Stimulated activated naive CD8-positive, alpha-beta T cell treated with anti-CD3 and anti-CD28 coated beads, Interleukin-15, Interleukin-2, amounts not matched to agents 100 ng/mL and 50 ng/mL, for 24 hours (primary cell): ENCODE measurements around the gene RHOD.
A peak's percentile ranks its signal among the peaks of the same experiment; 100 is the strongest.

Experiments used
- H3K27ac Mint-ChIP-seq: one replicate; pipeline ENCODE4 v1.8.0; 2021; ENCODE audit warnings: mild to moderate bottlenecking, mixed read lengths
- H3K27me3 Mint-ChIP-seq: one replicate; pipeline ENCODE4 v1.8.0; 2021; ENCODE audit warnings: mixed read lengths
- H3K36me3 Mint-ChIP-seq: one replicate; pipeline ENCODE4 v1.8.0; 2021; ENCODE audit warnings: low read depth, mixed read lengths
- H3K4me1 Mint-ChIP-seq: one replicate; pipeline ENCODE4 v1.8.0; 2021; ENCODE audit warnings: low read depth, mixed read lengths
- H3K4me3 Mint-ChIP-seq: one replicate; pipeline ENCODE4 v1.8.0; 2021; ENCODE audit warnings: mild to moderate bottlenecking, mixed read lengths
- H3K9me3 Mint-ChIP-seq: one replicate; pipeline ENCODE4 v1.8.0; 2021; ENCODE audit warnings: mixed read lengths

RHOD gene

GRCh38 chr11:67066333-67066709 is 9.7 kb downstream of the RHOD start:
- no peaks in the 10 kb centered on the region for H3K4me1 Mint-ChIP-seq
- H3K27me3 Mint-ChIP-seq, result no peaks in the 10 kb centered on the region
- H3K27ac Mint-ChIP-seq, result no peak overlapping the region
- H3K4me3 Mint-ChIP-seq, result no peak overlapping the region
- H3K9me3 Mint-ChIP-seq, result no peaks in the 10 kb centered on the region
- no peaks in the 10 kb centered on the region for H3K36me3 Mint-ChIP-seq

- H3K9me3 Mint-ChIP-seq, result no peaks in the 10 kb centered on the region
- no peaks in the 10 kb centered on the region for H3K4me1 Mint-ChIP-seq
- H3K27ac Mint-ChIP-seq, result no peak overlapping the region
- no peaks in the 10 kb centered on the region for H3K36me3 Mint-ChIP-seq
- peaks cover 3% of the 10 kb centered on the region for H3K27me3 Mint-ChIP-seq
- no peak overlapping the region for H3K4me3 Mint-ChIP-seq
These were observed 15.0 kb downstream of the RHOD start for GRCh38 chr11:67071420-67072284.

GRCh38 chr11:67072295-67072694 is 15.6 kb downstream of the RHOD start:
- no peak overlapping the region for H3K27ac Mint-ChIP-seq

DNA sequence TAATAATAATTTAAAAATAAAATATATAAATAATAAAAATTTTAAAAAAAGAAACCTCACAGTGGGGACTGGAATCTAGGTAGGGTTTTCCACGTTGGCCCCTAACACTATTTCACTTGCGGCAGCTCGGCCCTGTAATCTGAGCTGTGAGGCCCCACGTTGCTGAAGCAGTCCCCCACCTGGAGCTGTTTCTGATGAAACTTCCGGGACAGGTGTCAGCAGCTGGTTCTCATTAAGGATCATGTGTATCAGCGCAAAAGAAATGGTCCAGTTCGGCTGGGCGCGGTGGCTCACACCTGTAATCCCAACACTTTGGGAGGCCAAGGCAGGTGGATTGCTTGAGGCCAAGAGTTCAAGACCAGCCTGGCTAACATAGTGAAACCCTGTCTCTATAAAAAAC is 17.3 kb downstream of the RHOD start:
- Mint-ChIP-seq H3K9me3 (no peaks in the 10 kb centered on the region), H3K4me1 (peaks cover 9% of the 10 kb centered on the region), H3K36me3 (no peaks in the 10 kb centered on the region), H3K27me3 (peaks cover 3% of the 10 kb centered on the region), H3K27ac (no peak overlapping the region), H3K4me3 (no peak overlapping the region)

More at GRCh38 chr11:67072295-67072694, 15.6 kb downstream of the RHOD start:
- Mint-ChIP-seq H3K27me3 (peaks cover 3% of the 10 kb centered on the region), H3K36me3 (no peaks in the 10 kb centered on the region), H3K9me3 (no peaks in the 10 kb centered on the region), H3K4me1 (no peaks in the 10 kb centered on the region), H3K4me3 (no peak overlapping the region)

- Mint-ChIP-seq H3K27ac (no peak overlapping the region), H3K4me1 (peaks cover 14% of the 10 kb centered on the region), H3K4me3 (no peak overlapping the region), H3K27me3 (peaks cover 3% of the 10 kb centered on the region), H3K9me3 (no peaks in the 10 kb centered on the region), H3K36me3 (no peaks in the 10 kb centered on the region)
These were observed 19.6 kb downstream of the RHOD start for GRCh38 chr11:67076202-67076601.

- Mint-ChIP-seq H3K27me3 (peaks cover 15% of the 10 kb centered on the region), H3K27ac (peak overlapping the region; percentile 28), H3K4me1 (peaks cover 24% of the 10 kb centered on the region), H3K4me3 (peak overlapping the region; percentile 20), H3K36me3 (no peaks in the 10 kb centered on the region), H3K9me3 (no peaks in the 10 kb centered on the region)
These were observed 22.5 kb downstream of the RHOD start for GRCh38 chr11:67079065-67079705.

DNA sequence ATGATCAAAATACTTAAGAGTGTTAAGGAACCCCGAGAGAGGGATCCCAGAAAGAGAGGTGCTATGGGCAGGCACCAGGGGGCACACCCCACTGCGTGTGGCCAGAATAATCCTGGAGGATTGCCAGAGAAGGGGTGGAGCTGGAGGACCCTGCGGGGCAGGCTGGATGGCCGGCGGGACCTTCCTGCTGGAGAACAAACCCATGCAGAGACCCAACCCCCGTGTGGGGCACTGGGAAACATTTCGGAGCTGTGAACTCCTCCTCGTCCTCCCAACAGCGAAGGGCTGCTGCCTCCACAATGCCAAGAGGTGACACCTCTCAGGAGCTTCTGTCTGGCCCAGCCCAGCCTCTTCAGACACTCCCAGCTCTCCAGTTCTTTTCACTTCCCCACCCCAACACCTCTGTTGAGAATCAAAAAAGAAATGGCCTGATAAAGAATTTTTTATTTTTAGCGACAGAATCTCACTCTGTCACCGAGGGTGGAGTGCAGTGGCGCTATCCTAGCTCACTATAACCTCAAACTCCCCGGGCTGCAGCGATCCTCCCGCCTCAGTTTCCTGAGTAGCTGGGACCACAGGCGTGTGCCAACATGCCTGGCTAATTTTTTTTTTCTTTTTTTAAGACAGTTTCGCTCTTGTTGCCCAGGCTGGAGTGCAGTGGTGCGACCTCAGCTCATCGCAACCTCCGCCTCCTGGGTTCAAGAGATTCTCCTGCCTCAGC is 25.6 kb downstream of the RHOD start:
- H3K27ac Mint-ChIP-seq, result no peak overlapping the region
- peaks cover 12% of the 10 kb centered on the region for H3K27me3 Mint-ChIP-seq
- no peaks in the 10 kb centered on the region for H3K9me3 Mint-ChIP-seq
- peak overlapping the region; percentile 31 for H3K4me3 Mint-ChIP-seq
- H3K4me1 Mint-ChIP-seq, result peaks cover 24% of the 10 kb centered on the region
- H3K36me3 Mint-ChIP-seq, result no peaks in the 10 kb centered on the region

DNA sequence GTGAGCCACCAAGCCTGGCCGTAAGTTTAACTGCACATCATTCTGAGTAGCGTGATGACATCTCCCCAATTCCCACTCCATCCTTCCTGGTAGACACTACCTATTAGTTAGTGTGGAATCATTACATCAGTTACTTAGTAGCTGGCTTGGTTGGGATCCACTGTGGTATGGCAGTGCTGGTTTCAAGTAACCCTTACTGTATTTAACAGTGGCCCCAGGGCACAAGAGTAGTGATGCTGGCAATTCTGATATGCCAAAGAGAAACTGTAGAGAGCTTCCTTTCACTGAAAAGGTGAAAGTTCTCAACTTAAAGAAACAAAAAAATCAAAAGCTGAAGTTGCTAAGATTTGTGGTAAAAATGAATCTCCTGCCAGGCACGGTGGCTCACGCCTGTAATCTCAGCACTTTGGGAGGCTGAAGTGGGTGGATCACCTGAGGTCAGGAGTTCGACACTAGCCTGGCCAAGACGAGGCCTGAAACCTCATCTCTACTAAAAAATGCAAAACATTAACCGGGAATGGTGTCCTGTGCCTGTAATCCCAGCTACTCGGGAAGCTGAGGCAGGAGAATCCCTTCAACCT is 27.2 kb downstream of the RHOD start:
- H3K9me3 Mint-ChIP-seq, result no peaks in the 10 kb centered on the region
- H3K36me3 Mint-ChIP-seq, result no peaks in the 10 kb centered on the region
- no peak overlapping the region for H3K4me3 Mint-ChIP-seq
- H3K27ac Mint-ChIP-seq, result no peak overlapping the region
- peaks cover 16% of the 10 kb centered on the region for H3K4me1 Mint-ChIP-seq
- peaks cover 12% of the 10 kb centered on the region for H3K27me3 Mint-ChIP-seq

DNA sequence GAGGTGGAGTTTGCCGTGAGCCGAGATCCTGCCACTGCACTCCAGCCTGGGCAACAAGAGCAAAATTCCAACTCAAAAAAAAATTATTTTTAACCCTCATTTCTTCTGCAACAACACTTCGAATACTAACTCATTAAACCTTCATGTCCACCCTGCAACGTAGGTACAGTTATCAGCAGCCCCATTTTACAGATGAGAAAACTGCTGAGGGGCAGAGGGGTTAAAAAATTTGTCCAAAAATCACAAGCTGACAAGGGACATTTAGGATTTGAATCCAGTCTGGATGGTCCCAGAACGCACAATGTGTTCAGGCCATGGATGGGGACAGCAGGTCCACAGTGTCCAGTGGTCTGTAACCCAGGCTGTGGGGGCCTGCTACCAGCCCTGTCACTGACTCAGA is 29.0 kb downstream of the RHOD start:
- Mint-ChIP-seq H3K9me3 (no peaks in the 10 kb centered on the region), H3K27ac (no peak overlapping the region), H3K4me3 (no peak overlapping the region), H3K27me3 (peaks cover 12% of the 10 kb centered on the region), H3K4me1 (peaks cover 10% of the 10 kb centered on the region), H3K36me3 (no peaks in the 10 kb centered on the region)

DNA sequence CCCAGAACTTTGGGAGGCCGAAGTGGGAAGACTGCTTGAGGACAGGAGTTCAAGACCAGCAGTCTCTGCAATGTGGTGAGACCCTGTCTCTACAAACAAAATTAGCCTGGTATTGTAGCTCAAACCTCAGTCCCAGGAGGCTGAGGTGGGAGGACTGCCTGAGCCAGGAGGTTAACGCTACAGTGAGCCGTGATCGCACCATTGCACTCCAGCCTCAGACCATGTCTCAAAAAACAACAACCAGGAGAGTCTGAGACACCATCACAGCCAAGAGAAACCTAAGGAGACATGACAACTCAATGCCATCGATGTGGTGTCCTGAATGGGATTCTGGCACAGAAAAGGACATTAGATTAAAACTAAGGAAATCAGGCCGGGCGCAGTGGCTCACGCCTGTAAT is 34.1 kb downstream of the RHOD start:
- H3K4me1 Mint-ChIP-seq, result no peaks in the 10 kb centered on the region
- H3K27me3 Mint-ChIP-seq, result no peaks in the 10 kb centered on the region
- H3K36me3 Mint-ChIP-seq, result no peaks in the 10 kb centered on the region
- H3K9me3 Mint-ChIP-seq, result no peaks in the 10 kb centered on the region
- no peak overlapping the region for H3K4me3 Mint-ChIP-seq
- H3K27ac Mint-ChIP-seq, result no peak overlapping the region

DNA sequence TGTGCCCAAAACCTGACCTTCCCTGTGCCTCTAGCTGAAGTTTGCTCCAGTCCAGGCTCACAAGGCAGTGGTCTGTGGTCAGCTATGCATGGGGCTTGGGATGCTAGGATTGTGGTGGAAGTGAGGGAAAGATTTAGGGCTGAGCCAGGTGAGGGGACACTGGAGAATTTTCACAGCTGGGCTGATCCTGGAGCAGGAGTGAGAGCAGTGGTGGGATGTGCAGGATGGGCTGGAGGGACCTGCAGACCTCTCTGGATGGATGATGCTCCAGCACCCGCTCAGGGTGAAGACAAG is 38.5 kb downstream of the RHOD start:
- Mint-ChIP-seq H3K4me1 (peaks cover 6% of the 10 kb centered on the region), H3K36me3 (no peaks in the 10 kb centered on the region), H3K9me3 (no peaks in the 10 kb centered on the region), H3K27me3 (no peaks in the 10 kb centered on the region), H3K27ac (no peak overlapping the region), H3K4me3 (no peak overlapping the region)

DNA sequence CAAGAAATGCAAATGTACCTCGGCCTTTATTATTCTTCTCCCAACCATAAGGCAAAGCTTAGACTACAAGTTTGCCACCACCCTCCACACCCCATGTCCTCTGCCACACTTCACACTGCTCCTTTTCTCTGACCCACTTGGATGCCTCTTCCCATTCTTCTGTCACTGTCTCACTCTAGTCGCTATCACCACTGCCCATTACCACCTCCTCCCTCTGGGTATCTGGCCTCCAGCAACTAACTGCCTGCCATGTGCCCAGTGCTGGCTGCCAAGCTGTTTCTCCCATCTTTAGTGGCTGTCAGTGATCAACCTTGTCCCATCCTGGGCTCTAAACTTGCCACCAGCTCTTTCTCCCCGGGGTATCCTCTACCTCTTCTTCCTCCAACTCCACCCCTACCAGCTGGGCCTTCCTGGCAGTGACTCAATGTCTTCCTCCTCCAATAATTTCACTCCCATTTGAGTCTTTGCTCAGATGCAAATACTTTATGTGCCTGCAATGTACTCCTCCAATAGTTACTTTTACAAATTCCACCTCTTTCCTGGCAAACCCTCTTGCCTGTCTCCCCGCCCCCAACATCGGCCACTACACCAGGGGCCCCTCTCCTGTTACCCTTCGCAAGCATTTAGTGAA is 42.3 kb downstream of the RHOD start:
- Mint-ChIP-seq H3K9me3 (no peaks in the 10 kb centered on the region), H3K4me3 (no peak overlapping the region), H3K36me3 (no peaks in the 10 kb centered on the region), H3K27me3 (no peaks in the 10 kb centered on the region), H3K27ac (no peak overlapping the region), H3K4me1 (peaks cover 22% of the 10 kb centered on the region)

DNA sequence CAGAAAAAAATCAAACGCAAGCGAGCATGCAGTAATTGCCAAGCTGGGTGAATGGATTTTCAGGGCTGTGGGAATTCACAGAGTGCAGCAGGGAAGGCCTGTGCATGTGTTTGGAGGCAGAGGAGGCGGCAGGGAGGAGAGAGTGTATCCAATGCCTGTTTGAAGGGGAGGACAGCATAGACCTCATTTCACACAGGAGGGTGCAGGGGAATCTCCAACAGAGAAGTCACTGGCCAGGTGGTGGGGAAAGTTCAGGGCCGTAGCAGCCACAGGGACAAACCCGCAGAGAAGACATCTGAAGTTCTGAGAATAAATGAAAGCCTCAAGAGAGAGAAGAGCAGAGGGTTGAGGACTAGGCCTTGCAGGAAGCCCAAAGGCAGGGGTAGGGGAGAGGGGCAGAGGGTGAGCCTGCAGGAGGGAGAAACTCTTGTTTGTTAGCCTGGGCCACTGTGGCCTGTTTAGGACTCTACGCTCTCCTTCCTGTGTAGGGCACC is 43.2 kb downstream of the RHOD start:
- Mint-ChIP-seq H3K27ac (peak overlapping the region; percentile 64), H3K9me3 (no peaks in the 10 kb centered on the region), H3K4me1 (peaks cover 31% of the 10 kb centered on the region), H3K27me3 (no peaks in the 10 kb centered on the region), H3K36me3 (no peaks in the 10 kb centered on the region), H3K4me3 (no peak overlapping the region)

- Mint-ChIP-seq H3K9me3 (no peaks in the 10 kb centered on the region), H3K4me1 (peaks cover 31% of the 10 kb centered on the region), H3K27me3 (no peaks in the 10 kb centered on the region), H3K27ac (peak overlapping the region; percentile 10), H3K4me3 (no peak overlapping the region), H3K36me3 (no peaks in the 10 kb centered on the region)
These were observed 46.0 kb downstream of the RHOD start for GRCh38 chr11:67102664-67103063.
